GM18951 (cell line): ENCODE data around the gene ROR1.

Source experiments
- POLR2A ChIP-seq: IDR thresholded peaks from 4 replicates; pipeline ENCODE4 v1.6.1; 2011; ENCODE audit warnings: mild to moderate bottlenecking; ENCODE audit not compliant: insufficient read length, insufficient read depth; ENCODE audit errors: extremely low read depth
- in situ Hi-C: fragments of 300-500 bp; cut with MboI; formaldehyde crosslinking; loops from one replicate; pipeline ENCODE4 v1.12.0; 2022; ENCODE audit warnings: low sequenced_read_pairs, mixed read lengths, inconsistent platforms; ENCODE audit not compliant: unreplicated experiment

The ROR1 gene

DNA sequence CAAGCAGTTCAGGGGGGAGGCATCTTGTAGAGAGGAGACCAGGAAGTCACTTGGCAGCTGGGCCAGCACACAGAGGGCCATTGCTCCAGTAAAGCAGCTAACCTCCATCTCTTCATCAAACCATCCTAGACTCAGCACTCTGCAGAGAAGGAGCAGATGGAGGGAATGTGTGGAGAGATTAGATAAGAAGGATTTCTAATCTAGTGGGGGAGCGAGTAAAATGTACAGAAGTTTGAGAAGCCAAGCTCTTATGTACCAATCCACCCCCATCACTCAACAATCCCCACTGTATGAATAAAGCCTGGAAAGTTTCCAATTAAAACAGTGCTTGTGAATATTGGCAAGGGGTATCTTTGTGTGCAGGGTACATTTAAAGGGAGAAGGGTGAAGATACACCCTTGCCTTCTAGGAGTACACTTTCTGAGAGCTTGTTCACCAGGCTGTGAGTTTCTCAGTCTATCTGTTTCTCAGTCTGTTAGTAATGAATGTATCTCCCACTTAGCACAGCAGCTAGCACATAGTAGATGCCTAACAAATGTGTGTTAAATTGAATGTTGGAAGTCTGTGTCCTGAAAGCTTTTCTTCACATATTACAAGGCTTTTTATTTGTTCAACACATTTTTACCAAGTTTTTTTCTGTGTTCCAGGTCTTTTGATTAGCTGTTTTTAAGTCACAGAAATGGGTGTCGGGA lies 286.9 kb downstream of the ROR1 start:
- in situ Hi-C loops: no loop called here
- TF ChIP-seq POLR2A: no peak

DNA sequence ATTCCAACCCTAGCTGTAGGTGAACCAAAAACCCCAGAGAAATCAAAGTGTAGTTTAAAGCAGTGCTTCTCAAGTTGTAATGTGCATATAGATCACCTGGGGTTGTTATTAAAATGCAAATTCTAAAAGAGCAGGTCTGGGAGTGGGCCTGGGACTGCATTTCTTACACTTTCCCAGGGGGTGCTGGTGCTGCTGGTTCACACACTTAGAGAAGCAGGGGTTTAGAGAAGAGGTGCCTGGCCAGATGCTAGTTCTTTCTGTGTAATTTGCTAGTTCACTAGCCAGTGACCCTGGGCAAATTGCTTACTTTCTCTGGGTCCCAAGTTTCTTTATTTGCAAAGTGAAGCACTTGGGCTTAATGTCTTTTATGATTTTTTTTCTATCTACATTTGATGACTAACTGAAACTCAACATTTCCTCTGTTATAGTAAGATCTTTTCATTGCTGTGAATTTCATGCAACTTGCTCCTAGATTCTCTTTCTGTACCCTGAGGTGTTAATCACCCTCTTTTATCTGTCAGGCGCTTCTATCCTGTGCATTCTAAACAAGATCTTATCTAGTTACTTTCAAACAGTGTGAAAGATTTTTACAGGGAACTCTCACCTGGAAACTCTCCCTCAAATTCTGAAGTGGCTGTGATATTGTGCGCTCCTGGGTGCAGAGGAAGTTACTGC lies 287.8 kb downstream of the ROR1 start:
- TF ChIP-seq POLR2A: no peak
- in situ Hi-C loops: no loop called here

DNA sequence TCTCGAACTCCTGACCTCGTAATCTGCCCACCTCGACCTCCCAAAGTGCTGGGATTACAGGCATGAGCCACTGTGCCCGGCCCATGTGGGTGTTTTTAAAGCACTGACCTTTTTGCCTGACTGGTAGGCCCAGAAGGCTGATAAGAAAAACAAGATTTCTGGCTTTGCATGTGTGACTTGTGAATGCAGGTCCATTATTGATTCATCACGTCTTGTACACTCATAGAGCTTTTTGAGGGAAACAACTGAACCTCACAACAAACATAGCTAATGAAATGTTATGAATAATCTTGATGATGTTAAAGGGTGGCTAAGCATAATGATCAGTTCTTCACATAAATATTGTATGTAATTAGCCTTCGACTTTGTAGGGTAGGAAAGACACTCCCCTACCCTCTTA lies 288.7 kb downstream of the ROR1 start:
- no peak for TF ChIP-seq POLR2A
- in situ Hi-C loops: no loop called here

DNA sequence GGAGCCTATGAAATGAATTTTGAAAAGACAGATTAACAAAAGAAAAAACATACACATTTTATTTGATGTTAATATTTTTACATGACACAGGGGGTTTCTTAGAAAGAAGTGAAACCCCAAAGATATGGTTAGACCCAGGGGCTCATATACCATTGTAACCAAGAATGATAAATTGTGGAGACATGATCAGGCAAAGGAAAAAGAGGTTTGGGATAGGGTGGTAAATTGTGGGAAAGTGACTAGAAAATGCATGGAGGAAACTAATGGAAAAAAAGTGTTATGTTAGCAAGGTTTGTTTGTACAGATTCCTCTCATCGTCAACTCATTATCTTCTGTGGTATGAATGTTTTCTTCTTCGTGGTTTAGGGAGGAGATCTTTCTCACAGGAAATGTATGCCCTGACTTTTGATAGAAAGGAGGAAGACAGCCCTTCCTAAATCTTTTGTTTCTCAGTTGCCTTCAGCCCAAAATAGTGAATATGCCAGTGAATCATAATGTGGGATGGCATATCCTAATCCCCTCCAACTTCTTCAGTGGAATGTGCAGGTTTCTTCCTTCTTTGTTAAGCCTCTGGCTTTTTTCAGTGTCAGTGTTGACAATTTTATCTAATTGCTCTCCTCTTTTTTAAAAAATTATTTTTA lies 289.2 kb downstream of the ROR1 start:
- TF ChIP-seq POLR2A: no peak
- in situ Hi-C loops: no loop called here

DNA sequence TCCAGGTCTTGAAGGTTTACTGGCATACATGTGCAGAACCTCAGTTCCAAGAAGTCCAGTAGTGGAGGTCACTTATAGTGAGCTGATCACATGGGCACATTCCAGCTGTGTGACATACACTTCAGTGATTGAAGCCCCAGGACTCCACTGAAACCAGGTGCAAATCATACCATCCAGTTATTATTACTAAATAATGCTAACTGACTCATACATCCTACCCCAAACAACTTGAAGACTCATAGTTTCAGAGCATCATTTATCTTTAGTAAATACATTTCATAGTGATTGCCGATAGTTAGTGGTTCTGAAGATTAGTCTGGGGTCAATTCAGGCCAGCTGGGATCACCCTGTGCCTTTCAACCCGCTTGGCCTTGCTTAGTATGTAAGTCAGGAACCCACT lies 291.8 kb downstream of the ROR1 start:
- in situ Hi-C loops: no loop called here
- TF ChIP-seq POLR2A: no peak

DNA sequence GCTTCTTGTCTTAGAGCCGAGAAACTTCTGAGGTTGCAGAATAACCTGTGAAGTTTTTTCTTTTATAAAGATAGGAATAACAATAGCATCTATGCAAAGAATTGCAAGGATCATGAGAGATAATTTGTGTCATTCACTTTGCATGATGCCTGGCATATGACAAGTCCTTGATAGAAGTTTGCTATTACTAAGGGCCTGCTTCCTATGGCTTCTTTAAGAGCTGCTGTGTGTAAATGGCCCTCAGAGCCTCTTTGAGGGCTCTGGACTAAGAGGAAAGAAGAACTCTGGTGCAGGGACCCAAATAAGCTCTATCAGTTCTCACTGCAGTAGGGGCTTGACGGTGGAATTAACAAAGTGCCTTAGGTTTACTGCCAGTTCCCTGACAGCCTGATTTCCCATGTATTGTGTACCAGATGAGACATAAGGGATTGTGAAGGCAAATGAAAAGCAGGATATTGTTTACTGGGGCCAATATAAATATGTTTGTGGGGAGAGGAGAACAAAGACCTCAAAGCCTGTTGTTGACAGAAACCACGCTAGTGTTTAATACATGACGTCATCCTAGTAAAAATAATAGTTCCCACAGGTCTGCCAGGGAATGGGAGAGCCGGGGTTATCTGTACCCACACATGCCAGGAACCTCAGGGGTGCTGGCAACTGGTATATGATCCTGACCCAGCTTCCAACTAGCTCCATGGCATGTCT lies 298.4 kb downstream of the ROR1 start:
- TF ChIP-seq POLR2A: no peak
- in situ Hi-C loops: no loop called here

DNA sequence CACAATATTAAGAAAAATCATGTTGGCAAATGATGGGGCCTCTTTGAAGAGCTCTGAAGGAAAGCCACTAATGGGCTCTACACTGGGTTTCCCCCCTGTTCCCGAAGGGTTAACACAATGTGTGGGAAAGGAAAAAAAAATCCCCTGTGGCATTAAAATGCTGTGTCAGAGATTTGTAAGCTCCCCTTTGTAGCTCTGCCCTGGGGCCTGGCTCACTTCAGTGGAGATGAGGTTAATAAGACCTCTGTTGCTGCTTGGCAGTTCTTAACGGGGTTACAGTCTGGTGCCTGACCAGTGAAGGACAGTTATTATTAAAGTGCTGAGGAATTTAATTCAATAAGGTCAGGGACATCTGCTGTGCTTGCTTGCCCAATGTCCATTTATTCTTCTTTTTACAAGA lies 299.9 kb downstream of the ROR1 start:
- TF ChIP-seq POLR2A: no peak
- in situ Hi-C loops: no loop called here

DNA sequence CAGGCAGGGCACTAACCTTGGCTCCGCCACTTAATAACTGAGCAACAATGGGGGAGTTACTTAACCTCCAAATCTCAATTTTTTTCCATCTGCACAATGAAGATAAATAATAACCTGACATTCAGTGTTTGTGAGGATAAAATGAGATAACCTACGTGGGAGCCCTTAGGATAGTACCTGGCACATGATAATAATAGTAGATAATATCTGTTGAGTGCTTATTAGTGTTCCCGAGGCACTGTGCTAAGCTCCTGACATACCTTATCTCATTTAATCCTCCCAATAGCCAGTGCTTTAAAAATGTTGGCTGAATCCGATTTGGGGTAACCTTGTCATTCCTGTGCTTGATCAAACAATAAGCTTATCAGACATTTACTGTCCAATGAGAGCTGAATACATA lies 300.9 kb downstream of the ROR1 start:
- in situ Hi-C loops: no loop called here
- TF ChIP-seq POLR2A: no peak

DNA sequence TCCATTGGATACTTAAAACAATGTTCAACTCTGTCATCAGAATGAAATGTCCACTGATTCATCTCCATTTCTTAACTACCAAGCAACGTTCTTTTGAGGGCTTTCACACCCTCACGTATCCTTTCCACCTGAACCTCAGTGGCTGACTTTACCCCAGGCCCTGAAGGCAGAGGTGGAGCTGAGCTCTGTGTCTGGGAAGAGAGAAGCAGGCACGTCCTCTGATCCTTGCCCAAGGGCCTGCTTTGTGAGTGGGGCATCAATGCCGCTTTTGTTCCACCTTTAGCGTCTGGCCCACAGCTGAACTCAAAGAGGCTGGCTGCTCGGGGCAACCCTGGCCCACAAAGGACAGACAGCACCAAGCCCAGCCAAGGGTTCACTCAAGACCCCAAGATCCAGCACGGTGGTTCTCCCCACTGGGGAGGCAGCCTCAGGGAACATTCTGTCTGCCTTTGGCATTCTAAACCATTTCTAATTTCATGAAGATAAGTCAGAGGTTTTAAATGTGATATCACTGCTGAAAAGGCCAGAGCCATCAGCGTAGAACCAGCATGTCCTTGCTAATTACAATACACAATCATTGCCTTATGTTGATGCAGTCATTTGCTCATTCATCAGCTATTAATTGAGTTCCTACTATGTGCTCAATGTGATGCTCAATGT lies 303.6 kb downstream of the ROR1 start:
- in situ Hi-C loops: no loop called here
- no peak for TF ChIP-seq POLR2A

DNA sequence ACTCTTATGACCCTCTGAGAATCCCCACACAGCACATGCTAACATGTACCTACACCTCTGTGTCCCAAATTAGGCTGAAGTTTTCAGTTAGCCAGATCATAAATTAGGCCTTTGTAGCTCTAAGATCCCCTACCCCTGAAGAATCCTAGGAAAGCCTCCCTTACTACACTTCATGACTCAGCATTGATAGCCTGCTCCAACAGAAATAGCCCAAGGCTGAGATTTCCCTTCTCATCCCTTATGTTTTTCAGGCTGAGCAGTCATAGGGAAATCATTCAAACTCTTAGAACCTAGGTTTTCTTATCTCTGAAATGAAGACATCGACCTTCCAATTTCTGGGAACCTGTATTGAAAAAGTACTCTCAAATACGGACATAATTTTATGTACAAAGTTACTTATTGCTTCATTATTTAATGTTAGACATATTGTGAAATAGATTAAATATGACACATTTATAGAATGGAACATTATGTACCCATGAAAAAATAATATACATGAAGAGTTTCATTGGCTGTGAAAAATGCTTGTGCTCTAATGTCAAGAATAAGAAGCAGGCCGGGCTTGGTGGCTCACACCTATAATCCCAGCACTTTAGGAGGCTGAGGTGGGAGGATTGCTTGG lies 307.2 kb downstream of the ROR1 start:
- no peak for TF ChIP-seq POLR2A
- in situ Hi-C loops: no loop called here

DNA sequence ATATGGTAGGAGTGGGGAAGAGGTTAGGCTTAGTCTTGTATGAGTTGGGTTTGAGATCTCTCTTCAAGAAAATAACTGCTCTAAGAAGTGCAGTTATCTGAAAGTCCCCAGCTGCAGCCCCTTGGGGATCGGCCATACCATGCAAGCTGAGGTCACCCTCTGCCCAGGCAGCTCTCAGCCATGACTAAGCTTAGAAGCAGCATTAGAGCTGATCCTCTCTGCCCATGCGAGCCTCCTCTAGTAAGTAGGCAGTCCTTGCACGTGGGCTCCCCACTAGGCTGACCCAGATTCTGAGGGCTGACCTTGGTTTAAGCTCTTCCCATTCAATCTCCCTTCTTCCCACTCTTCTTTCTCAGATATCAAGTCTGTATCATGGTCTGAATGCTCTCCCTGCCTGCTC lies 308.6 kb downstream of the ROR1 start:
- no peak for TF ChIP-seq POLR2A
- in situ Hi-C loops: no loop called here

DNA sequence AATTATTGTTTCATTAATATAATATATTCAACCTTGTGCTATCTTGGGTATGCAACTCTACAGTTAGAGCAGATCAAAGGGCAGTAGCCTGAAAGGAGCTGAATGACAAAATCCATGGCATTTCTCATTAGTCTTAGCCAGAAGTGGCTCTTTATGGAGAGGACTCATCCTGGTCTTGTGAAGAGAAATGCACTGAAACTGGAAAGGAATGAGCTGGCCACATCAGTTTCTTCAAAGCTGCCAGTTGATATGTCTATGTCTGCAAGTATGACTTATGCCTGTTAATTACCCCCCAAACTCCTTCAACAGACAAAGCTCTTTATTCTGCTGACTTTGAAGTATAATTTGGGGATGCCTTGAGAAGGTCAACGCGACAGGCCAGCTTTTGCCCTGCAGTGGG lies 310.6 kb downstream of the ROR1 start:
- no peak for TF ChIP-seq POLR2A
- in situ Hi-C loops: no loop called here

DNA sequence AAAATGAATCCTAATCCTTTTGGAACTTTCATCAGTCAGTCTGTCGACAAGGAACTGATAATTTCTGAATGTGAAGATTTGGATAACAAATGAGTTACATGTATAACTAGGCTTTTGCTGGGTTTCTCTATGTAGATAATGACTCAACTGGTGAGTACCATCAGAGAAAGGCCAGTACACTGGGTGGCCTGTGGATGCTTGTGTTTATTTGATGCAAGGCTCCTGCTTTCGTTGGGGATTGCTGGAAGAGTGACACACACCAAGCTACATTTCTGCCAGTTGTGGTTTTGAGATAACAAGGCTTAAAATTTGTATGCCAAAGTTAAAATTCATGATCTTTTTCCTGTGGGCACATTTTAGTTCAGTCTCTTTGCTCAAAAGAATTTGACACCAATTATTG lies 314.0 kb downstream of the ROR1 start:
- in situ Hi-C loops: no loop called here
- TF ChIP-seq POLR2A: no peak
